HG03469 (cell line): ENCODE measurements around the gene LMO4.

ENCODE experiments used
- ATAC-seq: cut with Tn5 transposase; IDR thresholded peaks from one replicate; pipeline ENCODE4 v1.9.1; 2021; ENCODE audit warnings: mild to moderate bottlenecking, moderate library complexity, moderate number of reproducible peaks; ENCODE audit not compliant: unreplicated experiment

LMO4 gene

GRCh38 chr1:87327376-87328271 is 1.1 kb upstream of the LMO4 start:
- no peak for ATAC-seq

GRCh38 chr1:87329051-87329525 is 408 bp downstream of the LMO4 start:
- no peak for ATAC-seq

- ATAC-seq = no peak
Observed at GRCh38 chr1:87329526-87330056, 911 bp downstream of the LMO4 start.

GRCh38 chr1:87330057-87330884 is 1.6 kb downstream of the LMO4 start:
- ATAC-seq = no peak

GRCh38 chr1:87330885-87331364 is 2.2 kb downstream of the LMO4 start:
- ATAC-seq = no peak

GRCh38 chr1:87331365-87332241 is 2.9 kb downstream of the LMO4 start:
- ATAC-seq = no peak

- ATAC-seq = no peak
Observed at GRCh38 chr1:87333692-87334347, 5.1 kb downstream of the LMO4 start.

GRCh38 chr1:87334351-87335174 is 5.9 kb downstream of the LMO4 start:
- ATAC-seq = no peak

- ATAC-seq = no peak
Observed at GRCh38 chr1:87335175-87335884, 6.7 kb downstream of the LMO4 start.

GRCh38 chr1:87336623-87337067 is 8.0 kb downstream of the LMO4 start:
- ATAC-seq = no peak

GRCh38 chr1:87337606-87338005 is 8.9 kb downstream of the LMO4 start:
- no peak for ATAC-seq

GRCh38 chr1:87338566-87338965 is 9.9 kb downstream of the LMO4 start:
- no peak for ATAC-seq

- no peak for ATAC-seq
Observed at GRCh38 chr1:87344231-87344630, 15.6 kb downstream of the LMO4 start.

GRCh38 chr1:87346130-87346814 is 17.6 kb downstream of the LMO4 start:
- ATAC-seq = no peak

GRCh38 chr1:87348341-87349019 is 19.8 kb downstream of the LMO4 start:
- ATAC-seq = no peak

GRCh38 chr1:87349036-87349435 is 20.4 kb downstream of the LMO4 start:
- no peak for ATAC-seq

GRCh38 chr1:87355894-87356293 is 27.2 kb downstream of the LMO4 start:
- no peak for ATAC-seq
